Prostate gland (tissue), 2 donors: ENCODE results near the gene CACNA1A. TPM values are rescaled to one million over a fixed set of nuclear protein-coding genes. Genes with fewer than 3 reads are reported as not detected.

ENCODE experiments used
- DNase-seq: peaks from one replicate; pipeline ENCODE4 v3.0.0-alpha.2; 2019; ENCODE audit warnings: low spot score
- H3K27ac ChIP-seq, 2 donors: fragments of 200-600 bp; sonication (generic); 2 replicates each; pipeline ENCODE4 v1.5.1; 2017 to 2019
- H3K27me3 ChIP-seq: fragments of 200-600 bp; sonication (generic); replicated peaks from 2 replicates; pipeline ENCODE4 v1.5.1; 2019; ENCODE audit not compliant: insufficient read depth
- H3K36me3 ChIP-seq, 2 donors: fragments of 200-600 bp; sonication (generic); 1 replicate in 1 of 2; 2 replicates in 1 of 2; pipeline versions ENCODE4 v1.5.1 to v1.8.1; 2017 to 2019
- H3K4me1 ChIP-seq: fragments of 200-600 bp; sonication (generic); replicated peaks from 2 replicates; pipeline ENCODE4 v1.5.1; 2019
- H3K4me3 ChIP-seq, 2 donors: fragments of 200-600 bp; sonication (generic); 2 replicates each; pipeline ENCODE4 v1.5.1; 2017 to 2019
- H3K9me3 ChIP-seq: fragments of 200-600 bp; sonication (generic); 2 replicates; pipeline ENCODE4 v1.5.1; 2017
- CTCF ChIP-seq, 4 experiments: fragments of 200-600 bp in 2 of 4; fragments of 450-650 bp in 2 of 4; sonication (generic) in 2 of 4; IDR thresholded peaks; 1 replicate in 3 of 4; 2 replicates in 1 of 4; pipeline ENCODE4 v1.5.1; 2016 to 2019; ENCODE audit warnings: antibody characterized with exemption in 4 of 4, mild to moderate bottlenecking in 2 of 4, moderate library complexity in 2 of 4
- POLR2A ChIP-seq: fragments of 450-650 bp; IDR thresholded peaks from one replicate; pipeline ENCODE4 v1.6.1; 2016; ENCODE audit warnings: antibody characterized with exemption, mild to moderate bottlenecking
- POLR2AphosphoS5 ChIP-seq: sonication (generic); formaldehyde crosslinking; IDR thresholded peaks from one replicate; pipeline ENCODE4 v1.6.1; 2017; ENCODE audit warnings: antibody characterized with exemption
- WGBS: methylation state at CpG from one replicate; pipeline ENCODE4 v1.1.5; 2018; 5-methylcytosine and 5-hydroxymethylcytosine counted together
- intact Hi-C: fragments of 100-400 bp; cut with DNase I; formaldehyde crosslinking; loops from one replicate; pipeline ENCODE4 v1.14.2; 2022
- total RNA-seq, 2 donors: library from RNA; depleted of rRNA; stranded (reverse); fragments of >200 nt; gene quantifications; one replicate each; pipeline ENCODE4 v1.1.0, GENCODE V29; 2016

Gene CACNA1A
- total RNA-seq, 2 donors from 2014 or later, result 0.46 to 12.4 TPM

- WGBS, result 79% methylated on average over 1 of the region's 1 CpG
- intact Hi-C loops, result no loop called here
- TF ChIP-seq CTCF (IDR thresholded peaks at IDR 0.05) (no peak), POLR2AphosphoS5 (no peak)
- H3K27ac ChIP-seq, result no peak overlapping the region
- H3K27me3 ChIP-seq, result no peaks in the 10 kb centered on the region
- no peaks in the 10 kb centered on the region for H3K36me3 ChIP-seq
- no peaks in the 10 kb centered on the region for H3K9me3 ChIP-seq
- peaks cover 14% of the 10 kb centered on the region for H3K4me1 ChIP-seq
- no peak for DNase-seq
- no peak overlapping the region for H3K4me3 ChIP-seq
Observed at GRCh38 chr19:13160557-13160956, 345.7 kb downstream of the CACNA1A start.

- Histone ChIP-seq H3K27ac (no peak overlapping the region), H3K4me1 (peaks cover 14% of the 10 kb centered on the region)
- intact Hi-C loops, result loop anchor here (10.0 kb wide), 1 partner anchor 705 kb away; no protein-coding TSS in a partner anchor
Observed at GRCh38 chr19:13159713-13160112, 346.6 kb downstream of the CACNA1A start.

More at GRCh38 chr19:13159713-13160112, 346.6 kb downstream of the CACNA1A start:
- no peaks in the 10 kb centered on the region for H3K9me3 ChIP-seq
- no peak for DNase-seq
- H3K4me3 ChIP-seq, result no peak overlapping the region
- H3K27me3 ChIP-seq, result no peaks in the 10 kb centered on the region
- TF ChIP-seq CTCF (IDR thresholded peaks at IDR 0.05), result no peak
- no peak for TF ChIP-seq POLR2AphosphoS5
- no peak for TF ChIP-seq POLR2A
- no peaks in the 10 kb centered on the region for H3K36me3 ChIP-seq
- 87% methylated on average over 3 of the region's 3 CpGs for WGBS
